ENCODE data around the gene IL21R.
"Not testable (repeated sequence)": the region's sequence is repeated elsewhere in the genome, so short reads cannot be mapped to it uniquely, and the experiment has no call there.

IL21R gene

GRCh38 chr16:27400751-27401620 lies 988 bp upstream of the IL21R start:
- DNase-seq (ENCODE audit: low spot score) = no peak

DNA sequence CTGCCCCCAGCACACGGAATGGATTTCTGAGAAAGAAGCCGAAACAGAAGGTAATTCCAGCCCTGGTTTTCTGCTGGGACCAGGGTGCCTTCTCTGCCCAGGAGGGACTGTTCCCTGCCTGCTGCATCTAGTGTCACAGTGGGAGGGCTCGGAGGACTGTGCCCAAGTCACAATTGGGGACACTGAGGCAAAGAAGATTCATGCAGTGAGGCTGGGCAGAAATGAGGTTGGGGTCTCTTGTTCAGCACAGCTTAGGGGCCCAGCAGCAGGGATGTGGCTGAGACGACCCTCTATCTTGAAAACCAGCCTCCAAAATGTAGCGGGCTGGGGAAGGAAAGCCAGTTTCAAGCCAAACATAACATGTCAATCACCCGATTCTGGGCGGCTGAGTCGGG lies 592 bp downstream of the IL21R start:
- no peak for DNase-seq (ENCODE audit: low spot score)

GRCh38 chr16:27402964-27403600 lies 1.1 kb downstream of the IL21R start:
- no peak for DNase-seq (ENCODE audit: low spot score)

DNA sequence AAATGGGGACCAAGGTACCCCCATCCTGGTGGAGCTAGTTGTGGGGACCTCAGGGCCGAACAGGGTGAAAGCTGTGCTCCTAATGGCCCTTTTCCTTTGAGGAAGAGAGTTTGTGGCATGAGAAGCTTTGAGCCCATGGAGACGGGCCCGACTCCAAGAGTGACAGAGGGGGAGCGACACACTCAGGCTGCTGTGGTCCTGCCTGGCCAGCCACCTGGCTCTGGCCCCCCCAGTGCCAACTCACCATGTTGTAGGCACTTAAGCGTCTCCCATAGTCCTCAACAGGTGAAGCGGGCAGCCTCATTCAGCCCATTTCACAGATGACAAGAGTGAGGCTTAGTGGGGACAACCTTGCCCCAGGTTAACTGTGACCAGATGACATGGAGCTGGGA lies 1.6 kb downstream of the IL21R start:
- DNase-seq (ENCODE audit: low spot score) = no peak

- no peak for DNase-seq (ENCODE audit: low spot score)
These were observed 2.3 kb downstream of the IL21R start for GRCh38 chr16:27404163-27404823.

DNA sequence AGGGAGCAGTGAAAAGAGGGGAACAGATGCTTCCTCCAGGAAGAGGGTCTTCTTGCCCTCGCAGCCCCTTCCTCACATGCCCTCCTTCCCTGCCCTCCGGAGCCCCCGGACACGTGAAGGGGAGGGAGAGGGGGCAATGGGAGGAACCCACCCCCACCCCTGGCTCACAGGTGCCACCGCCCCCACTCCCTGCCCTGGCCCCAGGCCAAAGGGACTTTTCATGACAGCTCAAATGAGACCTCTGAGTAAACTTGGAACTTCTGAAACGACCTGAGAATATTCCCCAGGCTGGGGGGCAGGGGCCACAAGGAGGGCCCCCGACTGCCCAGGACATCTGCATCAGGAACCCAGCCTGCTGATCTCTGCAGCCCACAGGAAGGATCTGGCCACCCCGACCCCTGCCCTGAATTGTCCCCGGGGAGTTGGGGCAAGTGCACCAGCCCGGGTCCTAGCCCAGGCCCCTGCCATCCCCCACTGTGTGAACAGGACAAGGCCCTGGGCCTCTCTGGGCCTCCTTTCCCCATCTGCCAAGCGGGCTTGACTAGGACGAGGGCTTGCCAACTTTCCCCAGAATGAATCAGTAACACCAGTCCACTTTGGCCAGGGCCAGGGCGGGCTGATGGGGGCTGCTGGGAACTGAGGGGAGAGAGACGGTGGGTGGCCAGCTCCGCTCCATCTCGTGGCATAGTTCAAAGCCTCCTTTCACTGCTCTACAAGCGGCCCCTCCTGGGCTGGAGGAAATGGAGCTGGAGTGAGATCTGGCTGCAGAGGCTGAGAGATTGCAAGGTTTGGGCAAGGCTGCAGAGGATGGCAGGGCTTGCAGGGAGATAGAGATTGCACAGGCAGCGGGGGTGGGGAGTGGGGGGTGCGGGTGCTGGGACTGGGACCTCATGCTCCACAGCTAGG lies 3.8 kb downstream of the IL21R start:
- DNase-seq (ENCODE audit: low spot score) = no peak

GRCh38 chr16:27406511-27407128 lies 4.6 kb downstream of the IL21R start:
- no peak for DNase-seq (ENCODE audit: low spot score)

DNA sequence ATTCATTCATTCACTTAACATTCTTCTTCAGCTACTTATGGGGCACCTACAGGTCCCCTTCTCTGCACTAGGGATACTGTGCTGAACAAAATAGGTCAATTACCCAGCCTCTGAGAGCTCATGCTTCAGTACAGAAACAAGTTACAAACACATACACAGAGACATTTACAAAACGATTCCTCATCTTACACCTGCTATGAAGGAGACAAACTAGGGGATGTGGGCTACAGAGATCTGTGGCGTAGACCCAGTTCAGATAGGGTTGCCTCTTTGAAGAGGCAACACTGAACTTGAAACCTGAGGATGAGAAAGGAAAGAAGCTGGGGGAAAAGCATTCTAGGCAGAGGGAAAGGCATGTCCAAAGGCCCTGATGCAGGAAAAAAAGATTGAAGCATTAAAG lies 5.2 kb downstream of the IL21R start:
- DNase-seq (ENCODE audit: low spot score) = no peak

GRCh38 chr16:27408012-27408601 lies 6.1 kb downstream of the IL21R start:
- peak; percentile 57 for DNase-seq (ENCODE audit: low spot score)

DNA sequence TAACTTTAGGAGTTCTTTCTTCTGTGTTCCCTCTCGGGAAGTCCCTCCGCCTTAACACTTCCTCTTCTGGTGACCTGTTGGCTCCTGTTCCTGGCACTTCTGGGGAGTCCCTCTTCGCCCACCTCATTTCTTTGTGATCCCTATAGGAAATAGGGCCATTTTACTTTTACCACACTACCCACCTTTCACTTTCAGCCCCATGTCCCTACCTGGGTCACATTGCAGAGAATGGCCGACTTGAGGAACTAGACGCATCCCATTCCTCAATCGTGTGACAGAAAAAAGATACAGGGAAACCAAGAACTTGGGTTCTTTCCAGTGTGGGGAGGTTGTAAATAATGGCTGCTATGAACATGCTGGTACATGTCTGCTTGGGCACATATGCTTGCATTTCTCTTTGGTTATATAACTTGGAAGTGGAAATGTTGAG lies 6.6 kb downstream of the IL21R start:
- no peak for DNase-seq (ENCODE audit: low spot score)

GRCh38 chr16:27409958-27410357 lies 8.0 kb downstream of the IL21R start:
- not testable (repeated sequence) for DNase-seq (ENCODE audit: low spot score)

DNA sequence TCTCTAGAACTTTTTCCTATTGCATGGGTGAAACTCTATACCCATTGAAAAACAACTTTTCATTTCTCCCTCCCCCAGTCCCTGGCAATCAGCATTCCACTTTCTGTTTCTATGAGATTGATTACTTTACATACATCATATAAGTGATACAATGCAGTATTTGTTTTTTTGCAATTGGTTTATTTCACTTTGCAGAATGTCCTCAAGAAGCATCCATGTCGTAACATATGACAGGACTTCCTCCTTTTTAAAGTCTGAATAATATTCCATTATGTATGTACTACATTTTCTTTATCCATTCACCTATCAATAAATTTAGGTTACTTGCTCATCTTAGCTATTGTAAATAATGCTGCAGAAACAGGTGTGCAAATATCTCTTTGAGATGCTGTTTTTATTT lies 8.8 kb downstream of the IL21R start:
- DNase-seq (ENCODE audit: low spot score) = no peak

GRCh38 chr16:27413956-27414355 lies 12.0 kb downstream of the IL21R start:
- DNase-seq (ENCODE audit: low spot score) = no peak

GRCh38 chr16:27414788-27415431 lies 12.9 kb downstream of the IL21R start:
- no peak for DNase-seq (ENCODE audit: low spot score)

DNA sequence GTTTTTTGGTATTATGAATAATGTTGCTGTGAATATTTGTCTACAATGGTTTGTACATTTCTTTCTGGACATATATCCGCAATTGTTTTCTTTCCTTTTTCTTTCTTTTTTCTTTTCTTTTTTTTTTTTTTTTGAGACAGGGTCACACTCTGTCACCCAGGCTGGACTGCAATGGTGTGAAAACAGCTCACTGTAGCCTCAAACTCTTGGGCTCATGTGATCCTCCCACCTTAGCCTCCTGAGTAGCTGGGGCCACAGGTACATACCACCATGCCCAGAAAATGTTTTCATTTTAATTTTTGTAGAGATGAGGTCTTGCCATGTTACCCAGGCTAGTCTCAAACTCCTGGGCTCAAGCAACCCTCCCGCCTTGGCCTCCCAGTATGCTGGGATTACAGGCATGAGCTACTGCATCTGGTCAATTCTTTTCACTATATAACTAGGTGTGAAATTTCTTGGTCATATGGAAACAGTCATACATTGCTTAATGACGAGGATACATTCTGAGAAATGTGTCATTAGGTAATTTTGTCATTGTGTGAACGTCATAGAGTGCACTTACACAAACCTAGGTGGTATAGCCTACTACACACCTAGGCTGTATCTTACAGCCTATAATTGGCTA lies 15.2 kb downstream of the IL21R start:
- DNase-seq (ENCODE audit: low spot score) = no peak

- DNase-seq (ENCODE audit: low spot score) = no peak
These were observed 20.2 kb downstream of the IL21R start for GRCh38 chr16:27421961-27422740.

DNA sequence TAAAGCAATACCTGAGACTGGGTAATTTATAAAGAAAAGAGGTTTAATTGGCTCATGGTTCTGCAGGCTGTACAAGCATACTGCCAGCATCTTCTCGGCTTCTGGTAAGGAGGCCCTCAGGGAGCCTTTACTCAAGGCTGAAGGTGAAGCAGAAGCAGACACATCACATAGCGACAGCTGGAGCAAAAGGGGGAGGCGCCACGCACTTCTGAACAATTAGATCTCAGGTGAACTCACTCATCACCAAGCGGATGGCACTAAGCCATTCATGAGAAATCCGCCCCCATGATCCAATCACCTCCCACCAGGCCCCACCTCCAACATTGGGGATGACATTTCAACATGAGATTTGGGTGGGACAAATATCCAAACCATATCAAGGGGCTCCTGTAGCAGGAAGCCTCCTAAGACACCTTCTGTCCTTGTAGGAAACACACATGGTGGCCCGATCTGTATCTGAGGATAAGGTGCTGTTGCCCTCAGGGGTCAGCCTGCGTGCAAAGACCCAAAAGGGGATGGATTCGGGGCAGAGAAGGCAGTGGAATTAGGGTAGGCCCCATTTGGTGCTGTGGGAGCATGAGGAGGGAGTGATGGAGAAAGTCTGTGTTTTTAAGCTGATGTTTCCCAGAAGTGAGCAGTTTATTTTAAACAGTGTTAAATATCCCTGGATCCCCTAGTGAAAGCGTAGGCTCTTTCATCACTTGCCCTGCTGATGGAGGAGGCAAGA lies 23.0 kb downstream of the IL21R start:
- no peak for DNase-seq (ENCODE audit: low spot score)

DNA sequence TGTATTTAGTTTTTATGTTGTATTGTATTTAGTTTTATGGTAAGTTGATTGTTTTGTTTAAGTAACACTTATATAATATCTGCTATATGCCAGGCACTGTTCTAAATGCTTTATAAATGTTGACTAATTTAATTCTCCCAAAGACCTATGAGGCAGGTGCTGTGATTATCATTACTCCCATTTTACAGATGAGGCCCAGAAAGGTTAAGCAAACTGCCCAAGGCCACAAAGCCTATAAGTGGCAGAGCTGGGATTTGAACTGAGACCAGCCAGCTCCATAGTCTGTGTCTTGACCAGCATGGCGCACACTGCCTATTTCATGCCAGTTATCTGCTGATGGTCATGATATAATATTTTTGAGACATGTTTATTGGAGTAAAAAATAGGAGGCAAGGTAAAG lies 24.0 kb downstream of the IL21R start:
- no peak for DNase-seq (ENCODE audit: low spot score)
